Measurements from ENCODE around the gene MTFR1L.

DNA sequence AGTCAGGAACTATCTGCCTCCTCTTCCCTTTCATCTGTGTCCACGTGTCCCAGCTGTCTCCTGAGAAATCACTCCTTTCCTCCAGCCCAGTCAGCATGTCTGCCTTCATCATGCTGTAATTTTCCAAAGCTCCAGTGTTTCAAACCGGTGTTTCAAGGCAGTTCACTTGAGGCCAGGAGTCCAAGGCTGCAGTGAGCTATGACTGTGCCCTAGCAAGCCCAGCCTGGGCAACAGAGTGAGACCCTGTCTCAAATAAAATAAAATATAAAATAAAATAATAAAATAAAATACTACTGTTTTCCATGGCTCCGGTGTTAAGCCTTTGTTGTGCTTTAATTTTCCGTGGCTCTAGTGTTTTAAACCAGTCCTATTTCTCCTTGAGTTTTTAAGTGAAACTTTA, 27.6 kb upstream of the MTFR1L start:
- no peak for TF ChIP-seq POLR2A (IDR thresholded peaks at IDR 0.05; ENCODE audit: low read depth)
- TF ChIP-seq POLR2AphosphoS5 (IDR thresholded peaks at IDR 0.05), result no peak
- TF ChIP-seq, protein P1, sequence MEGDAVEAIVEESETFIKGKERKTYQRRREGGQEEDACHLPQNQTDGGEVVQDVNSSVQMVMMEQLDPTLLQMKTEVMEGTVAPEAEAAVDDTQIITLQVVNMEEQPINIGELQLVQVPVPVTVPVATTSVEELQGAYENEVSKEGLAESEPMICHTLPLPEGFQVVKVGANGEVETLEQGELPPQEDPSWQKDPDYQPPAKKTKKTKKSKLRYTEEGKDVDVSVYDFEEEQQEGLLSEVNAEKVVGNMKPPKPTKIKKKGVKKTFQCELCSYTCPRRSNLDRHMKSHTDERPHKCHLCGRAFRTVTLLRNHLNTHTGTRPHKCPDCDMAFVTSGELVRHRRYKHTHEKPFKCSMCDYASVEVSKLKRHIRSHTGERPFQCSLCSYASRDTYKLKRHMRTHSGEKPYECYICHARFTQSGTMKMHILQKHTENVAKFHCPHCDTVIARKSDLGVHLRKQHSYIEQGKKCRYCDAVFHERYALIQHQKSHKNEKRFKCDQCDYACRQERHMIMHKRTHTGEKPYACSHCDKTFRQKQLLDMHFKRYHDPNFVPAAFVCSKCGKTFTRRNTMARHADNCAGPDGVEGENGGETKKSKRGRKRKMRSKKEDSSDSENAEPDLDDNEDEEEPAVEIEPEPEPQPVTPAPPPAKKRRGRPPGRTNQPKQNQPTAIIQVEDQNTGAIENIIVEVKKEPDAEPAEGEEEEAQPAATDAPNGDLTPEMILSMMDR (IDR thresholded peaks at IDR 0.05), result no peak

All from esophagus muscularis mucosa (tissue), 3 donors.